ENCODE results near the gene AUP1.

Gene AUP1

DNA sequence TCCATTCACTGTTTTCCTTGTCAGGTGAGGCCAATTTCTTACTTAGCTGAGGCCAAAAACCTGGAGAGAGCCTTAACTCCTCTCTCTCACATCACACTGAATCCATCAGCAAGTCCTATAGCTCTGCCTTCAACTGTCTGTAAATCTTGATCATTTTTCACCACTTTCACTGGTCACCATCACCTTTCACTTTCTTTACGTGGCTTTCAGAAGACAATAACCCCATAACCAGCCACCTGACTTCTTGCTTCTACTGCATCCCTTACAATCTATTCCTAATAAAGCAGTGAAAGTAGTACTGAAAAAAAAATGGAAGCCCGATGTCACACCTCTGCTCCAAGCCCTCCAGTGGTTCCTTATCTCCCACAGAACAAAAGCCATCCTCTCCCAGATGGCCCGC, 16.5 kb upstream of the AUP1 start:
- Histone ChIP-seq H3K36me3 (peaks cover 8% of the 10 kb centered on the region), H3K4me3 (ENCODE audit: low read depth, low read length) (no peak overlapping the region), H3K27me3 (ENCODE audit: insufficient read depth, low read depth, severe bottlenecking) (no peaks in the 10 kb centered on the region), H3K9me3 (ENCODE audit: severe bottlenecking) (no peaks in the 10 kb centered on the region), H3K27ac (no peak overlapping the region)
- DNase-seq: no peak
- TF ChIP-seq, protein P1, sequence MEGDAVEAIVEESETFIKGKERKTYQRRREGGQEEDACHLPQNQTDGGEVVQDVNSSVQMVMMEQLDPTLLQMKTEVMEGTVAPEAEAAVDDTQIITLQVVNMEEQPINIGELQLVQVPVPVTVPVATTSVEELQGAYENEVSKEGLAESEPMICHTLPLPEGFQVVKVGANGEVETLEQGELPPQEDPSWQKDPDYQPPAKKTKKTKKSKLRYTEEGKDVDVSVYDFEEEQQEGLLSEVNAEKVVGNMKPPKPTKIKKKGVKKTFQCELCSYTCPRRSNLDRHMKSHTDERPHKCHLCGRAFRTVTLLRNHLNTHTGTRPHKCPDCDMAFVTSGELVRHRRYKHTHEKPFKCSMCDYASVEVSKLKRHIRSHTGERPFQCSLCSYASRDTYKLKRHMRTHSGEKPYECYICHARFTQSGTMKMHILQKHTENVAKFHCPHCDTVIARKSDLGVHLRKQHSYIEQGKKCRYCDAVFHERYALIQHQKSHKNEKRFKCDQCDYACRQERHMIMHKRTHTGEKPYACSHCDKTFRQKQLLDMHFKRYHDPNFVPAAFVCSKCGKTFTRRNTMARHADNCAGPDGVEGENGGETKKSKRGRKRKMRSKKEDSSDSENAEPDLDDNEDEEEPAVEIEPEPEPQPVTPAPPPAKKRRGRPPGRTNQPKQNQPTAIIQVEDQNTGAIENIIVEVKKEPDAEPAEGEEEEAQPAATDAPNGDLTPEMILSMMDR (IDR thresholded peaks at IDR 0.05; ENCODE audit: low read depth, low read length): no peak

DNA sequence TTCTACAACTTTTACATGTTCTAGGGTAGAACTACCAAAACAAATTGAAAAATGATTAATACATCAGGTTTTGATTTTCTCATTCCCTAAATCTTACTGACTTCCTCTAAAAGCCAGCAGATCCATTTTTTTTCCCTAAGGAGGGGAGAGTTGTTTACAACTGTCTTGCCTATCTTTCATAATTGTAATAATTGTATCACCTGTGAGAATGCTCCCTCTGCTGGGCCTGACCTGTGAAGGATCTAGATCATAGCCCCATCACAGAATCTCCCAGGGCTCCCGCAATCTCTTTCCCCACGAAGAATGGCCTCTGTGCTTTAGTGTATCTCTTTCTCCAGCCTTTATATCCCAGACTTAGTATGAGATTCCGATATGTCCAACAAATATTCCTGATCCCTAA, 15.1 kb upstream of the AUP1 start:
- H3K36me3 ChIP-seq: peaks cover 11% of the 10 kb centered on the region
- DNase-seq: no peak
- H3K27ac ChIP-seq: no peak overlapping the region
- H3K27me3 ChIP-seq (ENCODE audit: insufficient read depth, low read depth, severe bottlenecking): no peaks in the 10 kb centered on the region
- H3K4me3 ChIP-seq (ENCODE audit: low read depth, low read length): no peak overlapping the region
- TF ChIP-seq, protein P1 (IDR thresholded peaks at IDR 0.05; ENCODE audit: low read depth, low read length): peak; percentile 18; the same call in 1 of the 2 replicates
- no peaks in the 10 kb centered on the region for H3K9me3 ChIP-seq (ENCODE audit: severe bottlenecking)

DNA sequence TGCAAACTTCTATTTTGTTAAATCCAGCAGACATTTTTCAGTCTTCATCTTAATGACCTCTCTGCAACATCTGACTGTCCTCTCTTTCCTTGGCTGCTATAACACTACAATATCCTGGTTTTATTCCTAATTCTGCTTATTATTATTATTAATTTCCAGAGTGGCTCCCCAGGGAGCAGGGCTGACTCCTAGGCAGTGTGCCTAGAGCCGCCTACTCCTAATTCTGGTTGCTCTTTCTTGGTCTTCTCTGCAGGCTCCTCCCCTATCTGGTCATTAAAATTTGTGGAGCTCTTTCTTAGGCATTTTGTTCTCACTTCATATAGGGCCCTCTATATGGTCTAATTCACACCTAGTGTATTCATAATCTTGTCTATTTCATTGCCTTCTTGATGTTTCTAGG, 13.5 kb upstream of the AUP1 start:
- Histone ChIP-seq H3K27ac (no peak overlapping the region), H3K4me3 (ENCODE audit: low read depth, low read length) (no peak overlapping the region), H3K27me3 (ENCODE audit: insufficient read depth, low read depth, severe bottlenecking) (no peaks in the 10 kb centered on the region), H3K36me3 (peaks cover 9% of the 10 kb centered on the region), H3K9me3 (ENCODE audit: severe bottlenecking) (no peaks in the 10 kb centered on the region)
- no peak for DNase-seq
- TF ChIP-seq, protein P1 (IDR thresholded peaks at IDR 0.05; ENCODE audit: low read depth, low read length): no peak

DNA sequence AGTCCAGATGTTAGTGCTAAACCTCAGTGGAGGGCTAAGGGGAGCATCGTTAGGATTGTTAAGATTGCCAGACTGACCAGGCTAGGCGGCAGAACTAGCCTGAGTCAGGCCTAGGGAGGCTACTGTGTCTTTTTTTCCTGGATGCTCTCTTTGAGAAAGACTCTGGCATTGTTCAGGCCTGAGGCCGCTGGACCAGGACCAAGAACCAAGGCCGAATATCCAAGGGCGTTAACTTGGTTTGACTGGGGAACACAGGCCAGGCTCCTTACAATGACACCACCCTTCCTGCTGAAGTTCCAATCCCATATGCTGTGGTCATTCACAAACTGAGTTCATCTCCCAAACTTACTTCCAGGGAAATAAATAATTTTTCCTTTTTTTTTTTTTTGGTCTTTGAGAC, 10.8 kb upstream of the AUP1 start:
- H3K9me3 ChIP-seq (ENCODE audit: severe bottlenecking): no peaks in the 10 kb centered on the region
- H3K27me3 ChIP-seq (ENCODE audit: insufficient read depth, low read depth, severe bottlenecking): no peaks in the 10 kb centered on the region
- TF ChIP-seq, protein P1 (IDR thresholded peaks at IDR 0.05; ENCODE audit: low read depth, low read length): no peak
- no peak overlapping the region for H3K27ac ChIP-seq
- no peak for DNase-seq
- peaks cover 6% of the 10 kb centered on the region for H3K36me3 ChIP-seq
- H3K4me3 ChIP-seq (ENCODE audit: low read depth, low read length): no peak overlapping the region

DNA sequence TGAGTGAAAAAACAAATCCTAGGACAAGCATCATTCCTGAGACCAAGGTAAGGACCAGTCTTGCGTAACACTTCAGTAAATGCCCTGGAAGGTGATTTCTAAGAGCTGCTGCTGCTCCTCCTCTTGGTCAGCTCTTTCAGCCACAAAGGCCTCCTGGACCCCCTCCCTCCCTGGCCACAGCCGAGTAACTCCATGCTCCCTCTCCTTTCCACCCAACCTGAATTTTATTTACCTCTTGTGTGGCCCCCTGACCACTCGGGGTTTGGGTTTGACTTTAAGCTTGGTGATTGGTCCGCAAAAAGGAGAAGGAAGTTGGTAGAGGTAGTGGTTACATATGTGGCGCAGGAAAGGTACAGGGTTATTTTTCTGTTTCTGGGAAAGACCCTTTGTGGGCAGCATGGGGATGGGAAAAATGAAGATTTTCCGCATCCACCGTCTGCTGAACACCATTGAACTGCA, 9.4 kb upstream of the AUP1 start:
- no peak overlapping the region for H3K4me3 ChIP-seq (ENCODE audit: low read depth, low read length)
- peaks cover 11% of the 10 kb centered on the region for H3K36me3 ChIP-seq
- no peak for DNase-seq
- H3K27ac ChIP-seq: no peak overlapping the region
- H3K9me3 ChIP-seq (ENCODE audit: severe bottlenecking): no peaks in the 10 kb centered on the region
- TF ChIP-seq, protein P1 (IDR thresholded peaks at IDR 0.05; ENCODE audit: low read depth, low read length): no peak
- no peaks in the 10 kb centered on the region for H3K27me3 ChIP-seq (ENCODE audit: insufficient read depth, low read depth, severe bottlenecking)

DNA sequence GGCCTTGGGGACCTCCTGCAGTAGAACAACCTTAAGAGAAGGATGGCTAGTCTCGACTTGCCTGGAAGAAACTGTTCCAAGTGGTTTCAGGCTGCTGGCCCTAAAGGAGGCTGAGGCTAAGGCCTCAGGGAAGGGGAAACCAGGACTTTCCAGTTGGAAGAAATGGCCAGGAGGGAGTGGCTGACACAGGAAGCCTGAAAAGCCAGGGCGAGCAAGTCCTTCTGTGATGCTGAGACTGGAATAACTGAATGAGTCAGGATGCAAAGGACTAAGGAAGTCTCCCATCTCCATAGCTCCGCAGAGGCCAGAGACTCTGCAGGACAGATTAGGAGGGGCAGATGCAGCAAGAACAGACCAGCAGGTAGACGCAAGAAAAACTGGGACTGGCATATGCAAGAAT, 7.6 kb upstream of the AUP1 start:
- TF ChIP-seq, protein P1 (IDR thresholded peaks at IDR 0.05; ENCODE audit: low read depth, low read length): no peak
- H3K4me3 ChIP-seq (ENCODE audit: low read depth, low read length): no peak overlapping the region
- no peaks in the 10 kb centered on the region for H3K9me3 ChIP-seq (ENCODE audit: severe bottlenecking)
- no peak overlapping the region for H3K27ac ChIP-seq
- H3K36me3 ChIP-seq: peaks cover 29% of the 10 kb centered on the region
- no peak for DNase-seq
- no peaks in the 10 kb centered on the region for H3K27me3 ChIP-seq (ENCODE audit: insufficient read depth, low read depth, severe bottlenecking)

Measured in WERI-Rb-1 (cell line).